ENCODE measurements around the gene TMEM170A.
"Not testable (repeated sequence)": the region's sequence is repeated elsewhere in the genome, so short reads cannot be mapped to it uniquely, and the experiment has no call there.

DNA sequence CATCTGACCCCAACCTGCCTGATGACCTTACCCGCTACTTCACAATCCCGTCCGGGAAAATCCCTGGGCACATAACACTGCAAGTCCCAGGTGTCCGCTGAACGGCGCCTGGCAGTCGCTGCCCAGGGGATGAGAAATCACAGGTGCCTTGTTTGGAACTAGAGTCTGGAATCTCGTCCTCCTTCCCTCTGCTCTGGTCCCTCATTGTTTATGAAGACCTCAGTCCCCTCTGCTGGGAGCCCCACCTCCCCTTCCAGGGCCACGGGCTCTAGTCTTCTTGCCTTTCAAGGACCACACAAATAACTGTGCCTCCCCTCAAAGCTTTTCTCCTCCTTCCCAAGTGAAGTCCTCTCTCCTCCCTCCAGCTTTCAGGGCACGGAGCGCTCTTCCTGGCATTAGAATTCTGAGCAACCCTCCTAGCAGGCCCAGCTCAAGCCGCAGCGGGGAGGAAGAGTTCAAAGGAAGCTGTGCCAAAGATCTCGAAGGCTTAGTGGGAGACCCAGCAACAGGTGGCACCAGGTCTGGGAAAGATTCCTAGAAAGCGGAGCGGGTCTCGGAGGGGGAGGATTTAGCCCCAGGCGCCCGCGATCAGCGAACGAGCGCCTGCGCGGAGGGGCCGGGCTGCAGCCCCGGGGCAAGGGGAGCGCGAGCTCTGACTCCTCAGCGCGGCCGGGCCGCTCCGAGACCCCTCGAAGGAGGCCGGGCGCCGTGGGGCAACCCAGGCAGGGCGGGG lies 934 bp downstream of the TMEM170A start:
- TF ChIP-seq, protein P1, sequence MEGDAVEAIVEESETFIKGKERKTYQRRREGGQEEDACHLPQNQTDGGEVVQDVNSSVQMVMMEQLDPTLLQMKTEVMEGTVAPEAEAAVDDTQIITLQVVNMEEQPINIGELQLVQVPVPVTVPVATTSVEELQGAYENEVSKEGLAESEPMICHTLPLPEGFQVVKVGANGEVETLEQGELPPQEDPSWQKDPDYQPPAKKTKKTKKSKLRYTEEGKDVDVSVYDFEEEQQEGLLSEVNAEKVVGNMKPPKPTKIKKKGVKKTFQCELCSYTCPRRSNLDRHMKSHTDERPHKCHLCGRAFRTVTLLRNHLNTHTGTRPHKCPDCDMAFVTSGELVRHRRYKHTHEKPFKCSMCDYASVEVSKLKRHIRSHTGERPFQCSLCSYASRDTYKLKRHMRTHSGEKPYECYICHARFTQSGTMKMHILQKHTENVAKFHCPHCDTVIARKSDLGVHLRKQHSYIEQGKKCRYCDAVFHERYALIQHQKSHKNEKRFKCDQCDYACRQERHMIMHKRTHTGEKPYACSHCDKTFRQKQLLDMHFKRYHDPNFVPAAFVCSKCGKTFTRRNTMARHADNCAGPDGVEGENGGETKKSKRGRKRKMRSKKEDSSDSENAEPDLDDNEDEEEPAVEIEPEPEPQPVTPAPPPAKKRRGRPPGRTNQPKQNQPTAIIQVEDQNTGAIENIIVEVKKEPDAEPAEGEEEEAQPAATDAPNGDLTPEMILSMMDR (conservative IDR thresholded peaks at IDR 0.05), result not testable (repeated sequence)
- not testable (repeated sequence) for TF ChIP-seq ZFX (IDR thresholded peaks at IDR 0.05)

Measured in C4-2B (cell line).